Natural killer cell (primary cell): Measurements from ENCODE around the gene MYH10. TPM values are rescaled to one million over a fixed set of nuclear protein-coding genes. Genes with fewer than 3 reads are reported as not detected.

Source experiments
- ATAC-seq, 3 donors: fragments of 150-1000 bp in 2 of 3; fragments of 200-7000 bp in 1 of 3; cut with Tn5 transposase; 1 replicate in 1 of 3; 2 replicates in 2 of 3; pipeline ENCODE4 v1.10.0; 2021; ENCODE audit warnings: mild to moderate bottlenecking in 2 of 3, moderate library complexity in 2 of 3
- DNase-seq, 2 donors: peaks; one replicate each; pipeline versions ENCODE4 v3.0.0 to v3.0.0-alpha.2; 2013 to 2021; ENCODE audit warnings: mixed read lengths in 1 of 2
- H3K27ac ChIP-seq: one replicate; pipeline ENCODE4 v1.5.1; 2013; ENCODE audit warnings: mild to moderate bottlenecking, low read length
- H3K27me3 ChIP-seq: one replicate; pipeline ENCODE4 v1.6.1; 2013; ENCODE audit warnings: low read length; ENCODE audit not compliant: control insufficient read depth, insufficient read depth
- H3K36me3 ChIP-seq: one replicate; pipeline ENCODE4 v1.6.1; 2013; ENCODE audit warnings: low read length; ENCODE audit not compliant: control insufficient read depth, insufficient read depth
- H3K4me1 ChIP-seq: one replicate; pipeline ENCODE4 v1.6.1; 2013; ENCODE audit warnings: low read length; ENCODE audit not compliant: control insufficient read depth, insufficient read depth
- H3K4me3 ChIP-seq: one replicate; pipeline ENCODE4 v1.5.1; 2013; ENCODE audit warnings: low read length
- H3K9me3 ChIP-seq: one replicate; pipeline ENCODE4 v1.6.1; 2013; ENCODE audit warnings: low read length; ENCODE audit not compliant: control insufficient read depth, insufficient read depth
- H3K27ac Mint-ChIP-seq, 2 donors: one replicate each; pipeline ENCODE4 v1.8.0; 2022; ENCODE audit warnings: mild to moderate bottlenecking in 2 of 2, mixed read lengths in 2 of 2, moderate library complexity in 1 of 2
- H3K27me3 Mint-ChIP-seq, 2 donors: one replicate each; pipeline ENCODE4 v1.8.0; 2022; ENCODE audit warnings: low read depth in 2 of 2, mixed read lengths in 2 of 2
- H3K36me3 Mint-ChIP-seq: one replicate; pipeline ENCODE4 v1.8.0; 2022; ENCODE audit warnings: mixed read lengths
- H3K4me1 Mint-ChIP-seq, 2 donors: one replicate each; pipeline ENCODE4 v1.8.0; 2022; ENCODE audit warnings: mixed read lengths in 2 of 2
- H3K4me3 Mint-ChIP-seq: one replicate; pipeline ENCODE4 v1.8.0; 2022; ENCODE audit warnings: mild to moderate bottlenecking, moderate library complexity, mixed read lengths
- H3K9me3 Mint-ChIP-seq, 2 donors: one replicate each; pipeline ENCODE4 v1.8.0; 2022; ENCODE audit warnings: mixed read lengths in 2 of 2
- WGBS: methylation state at CpG from one replicate; pipeline ENCODE4 v1.1.7; 2013; ENCODE audit warnings: missing lambda C conversion rate; ENCODE audit not compliant: insufficient coverage; 5-methylcytosine and 5-hydroxymethylcytosine counted together
- intact Hi-C: fragments of 100-400 bp; cut with micrococcal nuclease; formaldehyde crosslinking; loops from one replicate; pipeline ENCODE4 v1.14.2; 2022
- total RNA-seq, 4 donors: library from RNA; stranded (reverse); fragments of 120-200 nt in 1 of 4; gene quantifications; one replicate each; pipeline versions ENCODE4 v1.2.3 to v1.2.4, GENCODE V29; 2013 to 2022
- TF ChIP-seq, protein P1 (sequence below): fragments of 200-600 bp; IDR thresholded peaks from one replicate; pipeline ENCODE4 v1.8.0; 2022; ENCODE audit warnings: antibody characterized with exemption

MYH10 gene
- total RNA-seq, 3 donors from 2014 or later (not counting 1 experiment from before 2014, with no cell fraction given) = 0.28 to 1.5 (median 1.0) TPM

DNA sequence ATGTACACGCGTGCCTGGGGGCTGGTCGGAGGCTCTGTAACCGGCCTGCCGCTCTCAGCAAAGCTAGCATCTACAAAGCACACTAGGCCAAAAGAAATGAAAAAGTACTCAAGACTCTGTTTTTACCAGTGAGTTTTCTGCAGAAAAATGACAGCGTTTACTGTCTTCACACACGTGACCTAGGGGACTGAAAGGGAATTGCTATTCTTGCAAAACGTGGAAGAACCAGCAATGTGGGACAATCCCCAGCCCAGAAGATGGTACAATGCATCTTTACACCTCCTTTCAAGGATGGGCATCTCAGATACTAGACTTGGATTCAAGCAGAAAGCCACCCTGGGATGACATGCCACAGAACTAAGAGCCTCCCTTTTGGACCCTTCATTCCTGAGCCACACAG, 153.4 kb downstream of the MYH10 start:
- Mint-ChIP-seq H3K27ac (no peak overlapping the region), H3K9me3 (no peaks in the 10 kb centered on the region), H3K4me3 (no peak overlapping the region), H3K4me1 (peaks cover 0 to 4% of the 10 kb centered on the region in 2 donors), H3K27me3 (no peaks in the 10 kb centered on the region), H3K36me3 (no peaks in the 10 kb centered on the region)
- Histone ChIP-seq H3K4me1 (no peaks in the 10 kb centered on the region), H3K4me3 (no peak overlapping the region), H3K27ac (no peak overlapping the region), H3K27me3 (no peaks in the 10 kb centered on the region), H3K9me3 (no peaks in the 10 kb centered on the region), H3K36me3 (peaks cover 41% of the 10 kb centered on the region)
- no peak for DNase-seq
- intact Hi-C loops = no loop called here
- ATAC-seq = no peak
- WGBS = 94% methylated on average over 8 of the region's 8 CpGs
- TF ChIP-seq, protein P1, sequence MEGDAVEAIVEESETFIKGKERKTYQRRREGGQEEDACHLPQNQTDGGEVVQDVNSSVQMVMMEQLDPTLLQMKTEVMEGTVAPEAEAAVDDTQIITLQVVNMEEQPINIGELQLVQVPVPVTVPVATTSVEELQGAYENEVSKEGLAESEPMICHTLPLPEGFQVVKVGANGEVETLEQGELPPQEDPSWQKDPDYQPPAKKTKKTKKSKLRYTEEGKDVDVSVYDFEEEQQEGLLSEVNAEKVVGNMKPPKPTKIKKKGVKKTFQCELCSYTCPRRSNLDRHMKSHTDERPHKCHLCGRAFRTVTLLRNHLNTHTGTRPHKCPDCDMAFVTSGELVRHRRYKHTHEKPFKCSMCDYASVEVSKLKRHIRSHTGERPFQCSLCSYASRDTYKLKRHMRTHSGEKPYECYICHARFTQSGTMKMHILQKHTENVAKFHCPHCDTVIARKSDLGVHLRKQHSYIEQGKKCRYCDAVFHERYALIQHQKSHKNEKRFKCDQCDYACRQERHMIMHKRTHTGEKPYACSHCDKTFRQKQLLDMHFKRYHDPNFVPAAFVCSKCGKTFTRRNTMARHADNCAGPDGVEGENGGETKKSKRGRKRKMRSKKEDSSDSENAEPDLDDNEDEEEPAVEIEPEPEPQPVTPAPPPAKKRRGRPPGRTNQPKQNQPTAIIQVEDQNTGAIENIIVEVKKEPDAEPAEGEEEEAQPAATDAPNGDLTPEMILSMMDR = no peak

DNA sequence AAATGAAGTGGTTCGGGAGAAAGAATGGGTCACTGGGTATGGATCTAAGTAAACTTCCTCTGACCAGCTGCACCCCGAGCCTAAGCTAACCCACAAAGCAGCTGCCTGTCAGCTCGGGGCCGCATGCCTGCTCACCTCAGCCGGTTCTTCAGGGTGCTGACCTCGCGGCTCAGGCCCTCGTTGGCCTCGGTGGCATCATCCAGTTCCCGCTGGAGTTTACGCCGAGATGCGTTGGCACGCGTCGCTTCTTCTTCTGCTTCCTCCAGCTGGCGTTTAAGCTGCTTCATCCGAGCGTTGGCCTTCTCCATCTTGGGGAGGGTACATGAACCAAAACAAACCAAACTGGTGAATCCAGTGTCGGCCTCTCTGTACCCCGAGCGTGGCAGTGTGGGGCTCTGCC, 153.8 kb downstream of the MYH10 start:
- no peak overlapping the region for H3K27ac ChIP-seq
- TF ChIP-seq, protein P1 = no peak
- no peaks in the 10 kb centered on the region for H3K27me3 ChIP-seq
- Mint-ChIP-seq H3K4me3 (no peak overlapping the region), H3K27ac (no peak overlapping the region), H3K36me3 (no peaks in the 10 kb centered on the region), H3K9me3 (no peaks in the 10 kb centered on the region), H3K4me1 (peaks cover 0 to 4% of the 10 kb centered on the region in 2 donors), H3K27me3 (no peaks in the 10 kb centered on the region)
- intact Hi-C loops = no loop called here
- 95% methylated on average over 22 of the region's 22 CpGs for WGBS
- no peak overlapping the region for H3K4me3 ChIP-seq
- H3K36me3 ChIP-seq = peaks cover 41% of the 10 kb centered on the region
- ATAC-seq (no peak), DNase-seq (no peak)
- no peaks in the 10 kb centered on the region for H3K9me3 ChIP-seq
- H3K4me1 ChIP-seq = no peaks in the 10 kb centered on the region

DNA sequence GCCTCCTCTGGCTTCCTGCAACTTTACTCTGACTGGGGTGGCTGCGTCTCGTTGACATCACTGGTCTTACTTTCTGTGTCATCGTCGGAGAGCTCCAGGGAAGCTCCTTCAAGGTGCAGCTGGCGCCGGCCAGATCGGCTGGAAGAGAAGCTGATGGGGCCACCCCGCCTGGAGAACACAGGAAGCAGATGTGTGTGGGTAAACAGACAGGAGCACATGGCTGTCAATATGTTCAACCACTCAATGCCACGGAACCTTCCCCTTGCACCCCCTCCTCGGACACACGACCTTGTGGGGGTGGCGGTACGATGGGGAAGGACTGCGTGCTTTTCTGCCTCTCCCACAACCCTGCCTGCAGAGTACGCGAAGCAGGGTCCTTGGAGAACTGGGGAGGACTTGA, 154.7 kb downstream of the MYH10 start:
- H3K27me3 Mint-ChIP-seq = no peaks in the 10 kb centered on the region
- H3K36me3 Mint-ChIP-seq = no peaks in the 10 kb centered on the region
- H3K9me3 ChIP-seq = no peaks in the 10 kb centered on the region
- no peak overlapping the region for H3K4me3 ChIP-seq
- H3K27ac ChIP-seq = no peak overlapping the region
- intact Hi-C loops = no loop called here
- ATAC-seq = no peak
- no peak for DNase-seq
- 79% methylated on average over 16 of the region's 16 CpGs for WGBS
- TF ChIP-seq, protein P1 = no peak
- no peaks in the 10 kb centered on the region for H3K9me3 Mint-ChIP-seq
- peak overlapping the region in 1 of 2 donors; percentile 53 for H3K27ac Mint-ChIP-seq
- H3K4me1 ChIP-seq = no peaks in the 10 kb centered on the region
- H3K27me3 ChIP-seq = no peaks in the 10 kb centered on the region
- H3K4me3 Mint-ChIP-seq = no peak overlapping the region
- H3K36me3 ChIP-seq = peaks cover 44% of the 10 kb centered on the region
- H3K4me1 Mint-ChIP-seq = peaks cover 3 to 4% of the 10 kb centered on the region in 2 donors

DNA sequence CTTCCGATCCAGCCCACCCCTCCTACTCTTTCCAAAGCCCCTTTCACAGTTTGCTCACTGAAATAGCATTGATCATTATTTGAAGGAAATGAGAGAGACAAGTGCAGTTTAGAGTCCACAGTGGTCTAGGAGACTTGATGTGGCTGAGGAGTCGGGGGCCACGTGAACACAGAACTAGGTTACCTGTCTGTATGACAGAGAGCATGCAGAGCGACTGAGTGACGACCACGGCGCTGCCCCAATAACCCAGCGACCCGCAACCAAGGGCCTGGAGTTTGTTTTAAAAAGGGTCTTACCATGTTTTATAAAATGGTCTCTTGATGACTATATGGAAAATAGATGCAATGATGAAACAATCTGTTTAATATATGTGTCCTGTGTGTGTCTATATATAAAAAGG, 155.3 kb downstream of the MYH10 start:
- Mint-ChIP-seq H3K27me3 (no peaks in the 10 kb centered on the region), H3K27ac (no peak overlapping the region), H3K4me3 (no peak overlapping the region), H3K4me1 (peaks cover 3 to 4% of the 10 kb centered on the region in 2 donors), H3K9me3 (no peaks in the 10 kb centered on the region), H3K36me3 (no peaks in the 10 kb centered on the region)
- Histone ChIP-seq H3K9me3 (no peaks in the 10 kb centered on the region), H3K27me3 (no peaks in the 10 kb centered on the region), H3K36me3 (peaks cover 44% of the 10 kb centered on the region), H3K4me1 (no peaks in the 10 kb centered on the region), H3K4me3 (no peak overlapping the region), H3K27ac (no peak overlapping the region)
- DNase-seq (no peak), ATAC-seq (no peak)
- intact Hi-C loops = no loop called here
- 98% methylated on average over 8 of the region's 9 CpGs for WGBS
- TF ChIP-seq, protein P1 = no peak
